Naive B cell (primary cell): ENCODE measurements around the gene GOLGA6L22. TPM values are rescaled to one million over a fixed set of nuclear protein-coding genes. Genes with fewer than 3 reads are reported as not detected.
"Not testable (repeated sequence)": the region's sequence is repeated elsewhere in the genome, so short reads cannot be mapped to it uniquely, and the experiment has no call there.

Source experiments
- ATAC-seq, 2 donors: fragments of 150-1000 bp; cut with Tn5 transposase; 2 replicates each; pipeline ENCODE4 v1.10.0; 2021; ENCODE audit warnings: low read depth in 2 of 2, mild to moderate bottlenecking in 2 of 2, moderate library complexity in 2 of 2
- DNase-seq: peaks from one replicate; pipeline ENCODE4 v3.0.0; 2022
- H3K27ac Mint-ChIP-seq, 6 donors: one replicate each; pipeline ENCODE4 v1.8.0; 2020 to 2022; ENCODE audit warnings: mild to moderate bottlenecking in 6 of 6, mixed read lengths in 6 of 6, moderate library complexity in 5 of 6, inconsistent platforms in 2 of 6
- H3K27me3 Mint-ChIP-seq, 3 donors: one replicate each; pipeline ENCODE4 v1.8.0; 2021 to 2022; ENCODE audit warnings: mixed read lengths in 3 of 3, mild to moderate bottlenecking in 1 of 3
- H3K36me3 Mint-ChIP-seq, 2 donors: one replicate each; pipeline ENCODE4 v1.8.0; 2020 to 2022; ENCODE audit warnings: mixed read lengths in 2 of 2, inconsistent platforms in 1 of 2, mild to moderate bottlenecking in 1 of 2
- H3K4me1 Mint-ChIP-seq, 3 donors: one replicate each; pipeline ENCODE4 v1.8.0; 2020 to 2022; ENCODE audit warnings: mixed read lengths in 3 of 3, inconsistent platforms in 1 of 3, mild to moderate bottlenecking in 1 of 3, moderate library complexity in 1 of 3
- H3K4me3 Mint-ChIP-seq, 8 donors: one replicate each; pipeline ENCODE4 v1.8.0; 2020 to 2022; ENCODE audit warnings: mild to moderate bottlenecking in 8 of 8, mixed read lengths in 8 of 8, moderate library complexity in 8 of 8, inconsistent platforms in 2 of 8
- H3K9me3 Mint-ChIP-seq, 7 donors: one replicate each; pipeline ENCODE4 v1.8.0; 2020 to 2022; ENCODE audit warnings: mixed read lengths in 7 of 7, mild to moderate bottlenecking in 5 of 7, inconsistent platforms in 2 of 7, moderate library complexity in 1 of 7
- polyA plus RNA-seq, 6 donors: library from polyadenylated mRNA; unstranded; fragments of 300-500 nt; fragmentation: Illumina TruSeq; gene quantifications; one replicate each; pipeline ENCODE4 v1.2.3, GENCODE V29; 2021; ENCODE audit warnings: low read depth in 6 of 6

The GOLGA6L22 gene
- not detected for polyA plus RNA-seq

- not testable (repeated sequence) for H3K9me3 Mint-ChIP-seq, H3K36me3 Mint-ChIP-seq, H3K27ac Mint-ChIP-seq, H3K4me1 Mint-ChIP-seq, H3K4me3 Mint-ChIP-seq, DNase-seq, ATAC-seq, H3K27me3 Mint-ChIP-seq
Measured at GRCh38 chr15:22458603-22459002, at the start of gene GOLGA6L22. Gene GOLGA6L22 (plus strand): TSS chr15:22458903. CDS start chr15:22458994, 91 bp downstream.

- not testable (repeated sequence) for H3K9me3 Mint-ChIP-seq, H3K27me3 Mint-ChIP-seq, H3K27ac Mint-ChIP-seq, H3K4me1 Mint-ChIP-seq, H3K4me3 Mint-ChIP-seq, ATAC-seq, H3K36me3 Mint-ChIP-seq, DNase-seq
Measured at GRCh38 chr15:22417288-22417687, 41.4 kb upstream of the GOLGA6L22 start.

GRCh38 chr15:22417795-22418194 is 40.9 kb upstream of the GOLGA6L22 start:
- H3K36me3 Mint-ChIP-seq, H3K4me3 Mint-ChIP-seq, H3K9me3 Mint-ChIP-seq, ATAC-seq, H3K4me1 Mint-ChIP-seq, H3K27me3 Mint-ChIP-seq, DNase-seq, H3K27ac Mint-ChIP-seq: not testable (repeated sequence)

- not testable (repeated sequence) for ATAC-seq, H3K9me3 Mint-ChIP-seq, DNase-seq, H3K4me3 Mint-ChIP-seq, H3K27ac Mint-ChIP-seq, H3K4me1 Mint-ChIP-seq, H3K27me3 Mint-ChIP-seq, H3K36me3 Mint-ChIP-seq
Measured at GRCh38 chr15:22418212-22418611, 40.5 kb upstream of the GOLGA6L22 start.

- not testable (repeated sequence) for H3K9me3 Mint-ChIP-seq, DNase-seq, H3K27me3 Mint-ChIP-seq, H3K27ac Mint-ChIP-seq, ATAC-seq, H3K4me1 Mint-ChIP-seq, H3K36me3 Mint-ChIP-seq, H3K4me3 Mint-ChIP-seq
Measured at GRCh38 chr15:22418666-22419065, 40.0 kb upstream of the GOLGA6L22 start.

GRCh38 chr15:22420340-22420739 is 38.4 kb upstream of the GOLGA6L22 start:
- not testable (repeated sequence) for H3K4me3 Mint-ChIP-seq, ATAC-seq, H3K27me3 Mint-ChIP-seq, H3K4me1 Mint-ChIP-seq, H3K36me3 Mint-ChIP-seq, H3K9me3 Mint-ChIP-seq, DNase-seq, H3K27ac Mint-ChIP-seq

- H3K9me3 Mint-ChIP-seq, H3K4me3 Mint-ChIP-seq, ATAC-seq, DNase-seq, H3K36me3 Mint-ChIP-seq, H3K4me1 Mint-ChIP-seq, H3K27ac Mint-ChIP-seq, H3K27me3 Mint-ChIP-seq: not testable (repeated sequence)
Measured at GRCh38 chr15:22429426-22429825, 29.3 kb upstream of the GOLGA6L22 start.

GRCh38 chr15:22431687-22432086 is 27.0 kb upstream of the GOLGA6L22 start:
- not testable (repeated sequence) for ATAC-seq, H3K27me3 Mint-ChIP-seq, H3K36me3 Mint-ChIP-seq, H3K27ac Mint-ChIP-seq, H3K4me3 Mint-ChIP-seq, DNase-seq, H3K9me3 Mint-ChIP-seq, H3K4me1 Mint-ChIP-seq

GRCh38 chr15:22494490-22495113 is 35.9 kb downstream of the GOLGA6L22 start:
- DNase-seq (peak; percentile 48), ATAC-seq (peak; percentile 37 to 55)
- H3K4me1 Mint-ChIP-seq, H3K27me3 Mint-ChIP-seq, H3K36me3 Mint-ChIP-seq, H3K27ac Mint-ChIP-seq, H3K9me3 Mint-ChIP-seq: not testable (repeated sequence)
- peak overlapping the region; percentile 63 to 91 (median 86) for H3K4me3 Mint-ChIP-seq

GRCh38 chr15:22497200-22497599 is 38.5 kb downstream of the GOLGA6L22 start:
- not testable (repeated sequence) for ATAC-seq

GRCh38 chr15:22498220-22498925 is 39.7 kb downstream of the GOLGA6L22 start:
- ATAC-seq, H3K27ac Mint-ChIP-seq, DNase-seq, H3K4me1 Mint-ChIP-seq, H3K36me3 Mint-ChIP-seq, H3K4me3 Mint-ChIP-seq, H3K27me3 Mint-ChIP-seq, H3K9me3 Mint-ChIP-seq: not testable (repeated sequence)

More at GRCh38 chr15:22497200-22497599, 38.5 kb downstream of the GOLGA6L22 start:
- not testable (repeated sequence) for H3K36me3 Mint-ChIP-seq, H3K4me1 Mint-ChIP-seq, H3K9me3 Mint-ChIP-seq, H3K4me3 Mint-ChIP-seq, DNase-seq, H3K27me3 Mint-ChIP-seq, H3K27ac Mint-ChIP-seq

- not testable (repeated sequence) for H3K36me3 Mint-ChIP-seq, H3K27me3 Mint-ChIP-seq, DNase-seq, H3K9me3 Mint-ChIP-seq, H3K27ac Mint-ChIP-seq, H3K4me3 Mint-ChIP-seq, H3K4me1 Mint-ChIP-seq, ATAC-seq
Measured at GRCh38 chr15:22502272-22502671, 43.6 kb downstream of the GOLGA6L22 start.

- H3K4me3 Mint-ChIP-seq, H3K27ac Mint-ChIP-seq, H3K27me3 Mint-ChIP-seq, H3K9me3 Mint-ChIP-seq, ATAC-seq, H3K4me1 Mint-ChIP-seq, DNase-seq, H3K36me3 Mint-ChIP-seq: not testable (repeated sequence)
Measured at GRCh38 chr15:22506959-22507358, 48.3 kb downstream of the GOLGA6L22 start.

GRCh38 chr15:22516140-22516539 is 57.4 kb downstream of the GOLGA6L22 start:
- not testable (repeated sequence) for H3K36me3 Mint-ChIP-seq, H3K27me3 Mint-ChIP-seq

More at GRCh38 chr15:22516140-22516539, 57.4 kb downstream of the GOLGA6L22 start:
- not testable (repeated sequence) for H3K4me1 Mint-ChIP-seq, H3K27ac Mint-ChIP-seq, H3K9me3 Mint-ChIP-seq, H3K4me3 Mint-ChIP-seq, DNase-seq, ATAC-seq
